ENCODE results near the gene F2RL3. TPM values are rescaled to one million over a fixed set of nuclear protein-coding genes. Genes with fewer than 3 reads are reported as not detected.
"Not testable (repeated sequence)": the region's sequence is repeated elsewhere in the genome, so short reads cannot be mapped to it uniquely, and the experiment has no call there.

F2RL3 gene
- polyA plus RNA-seq, 1 donor = 0.81 TPM

DNA sequence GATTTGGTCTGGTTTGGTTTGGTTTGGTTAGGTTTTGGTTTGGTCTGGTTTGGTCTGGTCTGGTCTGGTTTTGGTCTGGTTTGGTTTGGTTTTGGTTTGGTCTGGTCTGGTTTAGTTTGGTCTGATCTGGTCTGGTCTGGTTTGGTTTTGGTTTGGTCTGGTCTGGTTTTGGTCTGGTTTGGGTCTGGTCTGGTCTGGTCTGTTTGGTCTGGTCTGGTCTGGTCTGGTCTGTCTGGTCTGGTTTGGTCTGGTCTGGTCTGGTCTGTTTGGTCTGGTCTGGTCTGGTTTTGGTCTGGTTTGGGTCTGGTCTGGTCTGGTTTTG, 13.9 kb upstream of the F2RL3 start:
- not testable (repeated sequence) for DNase-seq

DNA sequence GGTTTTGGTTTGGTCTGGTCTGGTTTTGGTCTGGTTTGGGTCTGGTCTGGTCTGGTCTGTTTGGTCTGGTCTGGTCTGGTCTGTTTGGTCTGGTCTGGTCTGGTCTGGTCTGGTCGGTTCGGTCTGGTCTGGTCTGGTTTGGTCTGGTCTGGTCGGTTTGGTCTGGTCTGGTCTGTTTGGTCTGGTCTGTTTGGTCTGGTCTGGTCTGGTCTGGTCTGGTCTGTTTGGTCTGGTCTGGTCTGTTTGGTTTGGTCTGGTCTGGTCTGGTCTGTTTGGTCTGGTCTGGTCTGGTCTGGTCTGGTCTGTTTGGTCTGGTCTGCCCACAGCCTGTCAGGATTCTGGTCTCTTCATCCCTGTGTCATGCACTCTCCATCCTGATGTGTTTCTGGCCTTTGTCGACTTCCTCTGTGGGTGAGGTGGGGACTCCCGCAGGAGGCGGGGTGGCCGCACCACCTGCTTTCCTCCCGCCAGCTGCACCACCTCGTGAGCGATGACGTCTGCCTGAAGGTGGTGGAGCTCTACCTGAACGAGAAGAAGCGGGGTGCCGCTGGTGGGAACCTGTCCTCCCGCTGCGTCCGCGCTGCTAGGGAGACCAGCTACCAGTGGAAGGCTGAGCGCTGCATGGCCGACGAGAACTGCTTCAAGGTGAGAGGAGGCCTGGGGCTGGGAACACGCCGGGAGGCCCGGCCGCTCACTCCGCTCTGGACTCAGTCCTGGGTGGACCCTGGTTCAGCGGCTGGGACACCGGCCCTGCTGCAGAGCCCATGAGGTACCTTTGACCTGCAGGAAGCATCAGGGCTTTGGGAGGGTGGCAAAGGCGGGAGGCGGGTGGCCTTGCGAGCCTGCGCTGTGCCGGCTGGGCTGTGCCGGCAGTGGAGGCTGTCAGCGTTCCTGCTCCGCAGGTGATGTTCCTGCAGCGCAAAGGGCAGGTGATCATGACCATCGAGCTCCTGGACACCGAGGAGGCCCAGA, 12.9 kb upstream of the F2RL3 start:
- DNase-seq = no peak

DNA sequence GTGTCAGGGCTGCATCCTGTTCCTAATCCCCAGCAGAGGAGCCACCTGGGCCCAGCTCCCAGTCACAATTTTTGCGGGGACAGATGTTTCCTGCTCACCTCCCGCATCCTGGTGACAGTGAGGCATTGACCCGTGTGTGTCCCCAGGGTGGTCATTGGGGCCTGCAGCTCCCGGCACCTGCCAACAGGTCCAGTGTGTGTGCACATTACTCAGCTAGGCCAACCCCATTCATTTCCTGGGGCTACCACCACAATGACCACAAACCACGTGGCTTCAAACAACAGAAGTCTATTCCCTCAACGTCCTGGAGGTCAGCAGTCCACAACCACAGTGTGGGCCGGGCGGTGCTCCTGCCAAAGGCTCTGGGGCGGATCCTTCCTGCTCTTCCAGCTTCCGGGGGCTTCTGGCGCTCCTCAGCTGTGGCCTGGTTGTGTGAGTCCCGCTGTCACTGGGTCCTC, 11.9 kb upstream of the F2RL3 start:
- DNase-seq = no peak

DNA sequence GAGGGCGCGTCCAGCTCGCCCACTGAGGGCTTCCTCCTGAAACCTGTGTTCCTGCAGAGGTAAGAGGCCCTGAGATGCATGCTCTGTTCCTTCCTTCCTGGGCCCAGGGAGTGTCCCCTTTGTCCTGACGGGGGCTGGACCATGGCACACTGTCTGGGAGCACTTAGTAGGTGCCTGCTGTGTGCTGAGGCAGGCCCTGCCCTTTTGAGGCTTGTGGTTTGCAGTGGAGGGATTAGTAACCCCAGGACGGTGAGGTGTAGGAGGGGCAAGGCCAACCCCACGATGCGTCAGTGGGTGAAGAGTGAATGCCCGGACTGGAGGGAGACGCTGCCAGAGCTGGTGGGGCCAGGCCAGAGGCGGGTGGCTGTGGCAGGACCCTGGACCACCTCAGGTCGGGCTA, 11.2 kb upstream of the F2RL3 start:
- DNase-seq = no peak

DNA sequence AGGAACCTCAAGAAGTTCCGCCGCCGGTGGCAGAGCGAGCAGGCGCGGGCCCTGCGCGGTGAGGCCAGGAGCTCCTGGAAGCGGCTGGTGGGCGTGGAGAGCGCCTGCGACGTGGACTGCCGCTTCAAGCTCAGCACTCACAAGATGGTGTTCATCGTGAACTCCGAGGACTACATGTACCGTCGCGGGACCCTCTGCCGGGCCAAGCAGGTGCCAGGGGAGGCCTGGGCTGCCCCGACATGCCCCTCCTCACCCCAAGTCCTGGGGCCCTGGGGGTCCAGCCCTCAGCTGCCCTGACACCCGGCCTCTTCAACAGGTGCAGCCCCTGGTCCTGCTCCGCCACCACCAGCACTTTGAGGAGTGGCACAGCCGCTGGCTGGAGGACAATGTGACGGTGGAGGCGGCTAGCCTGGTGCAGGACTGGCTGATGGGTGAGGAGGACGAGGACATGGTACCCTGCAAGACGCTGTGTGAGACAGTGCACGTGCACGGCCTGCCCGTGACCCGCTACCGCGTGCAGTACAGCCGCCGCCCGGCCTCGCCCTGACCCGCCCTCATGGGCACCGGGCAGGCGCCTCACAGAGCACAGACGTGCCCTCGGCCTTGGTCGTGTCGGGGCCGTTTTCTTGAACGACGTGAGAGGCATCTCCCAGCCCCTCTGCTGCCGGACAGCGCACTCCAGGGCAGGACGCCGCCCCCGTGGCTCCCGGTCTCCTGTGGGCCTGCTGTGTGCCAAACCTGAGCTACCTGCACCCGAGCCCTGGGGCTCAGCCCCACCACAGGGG, 10.4 kb upstream of the F2RL3 start:
- DNase-seq = no peak

DNA sequence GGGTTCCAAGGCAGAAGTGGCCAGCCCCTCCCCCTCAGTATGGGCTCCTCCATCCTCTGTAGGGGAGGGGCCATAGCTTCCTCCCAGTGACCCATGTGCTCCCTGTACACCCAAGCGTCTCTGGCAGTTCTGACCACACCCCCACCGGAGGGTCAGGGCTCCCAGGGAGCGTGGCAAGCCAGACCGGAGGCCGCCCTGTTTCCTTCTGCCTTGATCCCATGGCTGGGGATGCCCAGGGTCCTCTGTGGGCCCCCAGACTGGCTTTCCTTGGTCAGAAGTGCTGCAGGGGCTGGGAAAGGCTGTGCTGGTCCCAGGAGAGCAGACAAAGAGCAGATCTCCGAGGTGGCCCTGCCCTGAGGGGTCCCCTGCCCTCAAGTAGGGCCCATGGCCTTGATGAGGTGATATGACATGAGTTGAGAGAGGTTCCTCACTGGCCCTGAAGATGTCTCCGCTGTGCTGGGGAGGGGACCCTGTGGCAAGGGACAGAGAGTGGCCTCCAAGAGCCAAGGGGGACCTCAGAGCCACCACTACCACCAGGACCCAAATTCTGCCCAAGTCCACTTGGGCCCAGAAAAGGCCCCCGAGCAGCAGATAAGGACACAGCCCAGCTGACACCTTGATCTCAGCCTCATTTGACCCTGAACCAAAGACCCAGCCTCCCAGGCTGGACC, 7.8 kb upstream of the F2RL3 start:
- DNase-seq = no peak

DNA sequence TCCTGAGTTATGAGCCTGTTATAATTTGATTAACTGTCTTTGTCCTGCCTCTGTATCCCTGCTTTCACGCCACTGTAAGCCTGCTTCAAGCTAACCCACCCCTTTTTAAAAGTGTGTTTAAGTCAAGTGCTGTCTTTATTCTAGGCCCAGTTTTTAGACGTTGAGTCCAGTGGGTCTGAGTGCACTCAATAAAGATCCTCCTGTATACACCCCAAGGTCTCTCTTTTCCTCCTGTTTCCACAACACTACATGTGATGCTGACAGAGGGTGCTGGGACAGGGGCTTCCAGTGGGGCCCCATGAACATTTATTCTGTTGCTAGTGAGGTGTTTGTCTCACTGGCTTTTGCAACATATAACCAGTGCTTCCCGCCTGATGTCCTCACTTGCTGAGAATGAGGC, 6.7 kb upstream of the F2RL3 start:
- DNase-seq = no peak

DNA sequence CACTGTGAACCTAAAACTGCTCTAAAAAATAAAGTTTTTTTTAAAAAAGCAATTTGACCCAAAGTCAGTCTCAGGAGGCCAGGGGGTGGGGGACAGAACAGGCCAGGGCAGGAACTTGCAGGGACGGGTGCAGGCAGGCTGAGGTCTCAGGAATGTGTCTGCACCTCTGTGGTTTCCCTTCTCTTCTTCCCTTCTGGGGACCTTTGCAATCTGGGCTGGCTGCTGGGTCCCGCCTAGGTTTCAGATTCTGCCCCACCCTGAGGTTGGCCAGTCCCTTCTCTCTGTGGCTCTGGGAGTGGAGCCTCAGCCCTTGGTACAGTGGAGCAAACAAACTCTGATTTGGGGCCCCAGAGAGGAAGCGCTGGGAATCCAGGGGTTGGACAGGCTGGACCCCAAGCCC, 5.3 kb upstream of the F2RL3 start:
- DNase-seq = no peak

DNA sequence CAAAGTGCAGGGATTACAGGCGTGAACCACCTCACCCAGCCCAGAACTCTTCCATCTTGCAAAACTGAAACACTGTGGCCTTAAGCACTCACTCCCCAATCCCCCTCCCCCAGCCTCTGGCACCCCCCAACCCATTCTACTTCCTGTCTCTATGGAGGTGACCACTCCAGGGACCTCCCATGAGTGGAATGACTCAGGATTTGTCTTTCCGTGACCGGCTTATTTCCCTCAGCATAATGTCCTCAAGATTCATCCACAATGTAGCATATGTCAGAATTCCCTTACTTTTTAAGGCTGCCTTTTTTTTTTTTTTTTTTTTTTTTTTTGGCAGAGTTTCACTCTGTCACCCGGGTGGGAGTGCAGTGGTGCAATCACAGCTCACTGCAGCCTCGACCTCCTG, 3.6 kb upstream of the F2RL3 start:
- DNase-seq = no peak

DNA sequence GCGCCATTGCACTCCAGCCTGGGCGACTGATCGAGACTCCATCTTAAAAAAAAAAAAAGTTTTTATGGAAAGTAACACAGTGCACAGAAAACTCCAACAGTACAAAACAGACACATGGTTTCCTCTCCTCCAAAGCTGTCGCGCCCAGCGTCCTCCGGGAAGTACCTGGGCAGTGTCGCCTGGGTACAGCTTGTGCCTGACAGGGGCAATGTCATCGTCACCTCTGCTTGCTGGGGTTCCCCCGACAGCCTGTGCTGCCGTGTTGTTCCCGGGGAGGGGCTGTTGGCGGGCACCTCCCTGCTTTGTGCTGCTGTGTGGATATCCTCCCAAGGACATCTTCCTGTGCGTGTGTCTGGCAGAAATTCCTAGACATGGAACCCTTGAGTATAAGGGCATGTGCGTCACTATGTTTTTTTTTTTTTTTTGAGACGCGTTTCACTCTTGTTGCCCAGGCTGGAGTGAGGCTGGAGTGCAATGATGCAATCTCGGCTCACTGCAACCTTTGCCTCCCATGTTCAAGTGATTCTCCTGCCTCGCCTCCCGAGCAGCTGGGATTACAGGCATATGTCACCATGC, 2.4 kb upstream of the F2RL3 start:
- DNase-seq = no peak

DNA sequence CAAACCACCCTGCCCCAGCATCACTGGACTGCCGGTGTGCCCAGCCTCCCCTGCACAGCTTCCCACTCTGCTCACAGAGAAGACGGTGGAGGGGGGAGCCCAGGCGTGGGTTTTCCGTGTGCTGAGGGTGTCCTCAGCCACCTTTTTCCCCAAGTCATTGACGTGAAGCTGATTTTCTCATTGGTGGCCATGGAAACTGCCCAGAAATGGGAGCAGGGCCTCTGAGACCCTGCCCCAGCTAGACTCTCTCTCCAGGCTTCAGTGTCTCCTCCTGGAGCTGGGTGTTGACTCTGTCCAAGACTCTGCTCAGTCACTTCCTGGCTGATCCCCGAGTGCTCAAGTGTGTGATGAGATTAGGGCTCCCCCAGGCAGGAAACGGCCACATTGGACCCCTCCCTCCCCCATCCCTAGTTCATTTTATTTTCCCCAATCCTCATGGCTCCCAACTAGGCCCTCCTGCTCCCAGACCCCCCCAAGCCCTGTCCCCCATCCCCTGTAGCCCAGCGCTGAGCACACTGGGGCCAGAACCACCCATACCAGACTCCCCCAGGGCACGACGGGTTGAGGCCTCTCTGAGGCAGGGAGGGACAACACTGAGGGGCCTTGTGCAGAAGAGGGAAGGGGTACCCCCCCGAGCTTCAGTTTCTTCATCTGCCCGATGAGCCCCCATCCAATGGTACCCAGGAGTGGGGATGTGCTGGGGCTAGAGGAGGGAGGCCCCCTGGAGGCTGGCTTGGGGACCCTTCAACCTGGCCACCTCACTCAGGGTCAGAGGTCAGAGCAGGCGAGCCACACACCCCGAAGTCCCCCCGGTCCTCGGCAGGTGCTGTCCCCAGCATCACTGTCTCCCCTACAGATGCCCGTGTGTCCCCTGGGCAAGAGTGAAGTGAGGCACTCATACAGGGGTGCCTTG, 1.2 kb upstream of the F2RL3 start:
- DNase-seq = no peak

DNA sequence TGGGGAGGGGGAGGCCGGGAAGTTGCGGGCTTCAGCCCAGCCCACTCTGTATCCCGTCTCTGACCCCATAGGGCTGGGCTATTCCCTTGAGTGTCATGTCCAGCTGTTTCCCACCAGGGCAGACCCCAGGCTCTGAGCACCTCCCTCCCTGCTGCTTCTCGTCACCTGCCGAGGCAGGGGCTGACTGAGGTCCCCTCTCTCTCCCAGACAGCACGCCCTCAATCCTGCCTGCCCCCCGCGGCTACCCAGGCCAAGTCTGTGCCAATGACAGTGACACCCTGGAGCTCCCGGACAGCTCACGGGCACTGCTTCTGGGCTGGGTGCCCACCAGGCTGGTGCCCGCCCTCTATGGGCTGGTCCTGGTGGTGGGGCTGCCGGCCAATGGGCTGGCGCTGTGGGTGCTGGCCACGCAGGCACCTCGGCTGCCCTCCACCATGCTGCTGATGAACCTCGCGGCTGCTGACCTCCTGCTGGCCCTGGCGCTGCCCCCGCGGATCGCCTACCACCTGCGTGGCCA, 625 bp downstream of the F2RL3 start:
- no peak for DNase-seq

DNA sequence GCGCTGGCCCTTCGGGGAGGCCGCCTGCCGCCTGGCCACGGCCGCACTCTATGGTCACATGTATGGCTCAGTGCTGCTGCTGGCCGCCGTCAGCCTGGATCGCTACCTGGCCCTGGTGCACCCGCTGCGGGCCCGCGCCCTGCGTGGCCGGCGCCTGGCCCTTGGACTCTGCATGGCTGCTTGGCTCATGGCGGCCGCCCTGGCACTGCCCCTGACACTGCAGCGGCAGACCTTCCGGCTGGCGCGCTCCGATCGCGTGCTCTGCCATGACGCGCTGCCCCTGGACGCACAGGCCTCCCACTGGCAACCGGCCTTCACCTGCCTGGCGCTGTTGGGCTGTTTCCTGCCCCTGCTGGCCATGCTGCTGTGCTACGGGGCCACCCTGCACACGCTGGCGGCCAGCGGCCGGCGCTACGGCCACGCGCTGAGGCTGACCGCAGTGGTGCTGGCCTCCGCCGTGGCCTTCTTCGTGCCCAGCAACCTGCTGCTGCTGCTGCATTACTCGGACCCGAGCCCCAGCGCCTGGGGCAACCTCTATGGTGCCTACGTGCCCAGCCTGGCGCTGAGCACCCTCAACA, 1.2 kb downstream of the F2RL3 start:
- DNase-seq = no peak

DNA sequence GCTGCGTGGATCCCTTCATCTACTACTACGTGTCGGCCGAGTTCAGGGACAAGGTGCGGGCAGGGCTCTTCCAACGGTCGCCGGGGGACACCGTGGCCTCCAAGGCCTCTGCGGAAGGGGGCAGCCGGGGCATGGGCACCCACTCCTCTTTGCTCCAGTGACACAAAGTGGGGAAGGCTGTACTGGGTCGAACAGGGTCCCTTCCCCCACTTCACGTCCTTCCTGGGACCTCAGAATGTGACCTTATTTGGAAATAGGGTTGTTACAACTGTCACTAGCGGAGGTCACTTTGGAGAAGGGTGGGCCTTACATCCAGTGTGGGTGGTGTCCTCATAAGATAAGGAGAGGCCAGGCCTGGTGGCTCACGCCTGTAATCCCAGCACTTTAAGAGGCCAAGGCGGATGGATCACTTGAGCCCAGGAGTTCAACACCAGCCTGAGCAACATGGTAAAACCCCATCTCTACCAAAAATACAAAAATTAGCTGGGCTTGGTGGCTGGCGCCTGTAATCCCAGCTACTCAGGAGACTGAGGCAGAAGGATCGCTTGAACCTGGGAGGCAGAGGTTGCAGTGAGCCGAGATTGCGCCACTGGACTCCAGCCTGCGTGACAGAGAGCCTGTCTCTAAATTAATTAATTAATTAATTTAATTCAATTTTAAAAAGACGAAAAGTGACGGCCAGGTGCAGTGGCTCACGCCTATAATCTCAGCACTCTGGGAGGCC, 1.8 kb downstream of the F2RL3 start:
- no peak for DNase-seq

DNA sequence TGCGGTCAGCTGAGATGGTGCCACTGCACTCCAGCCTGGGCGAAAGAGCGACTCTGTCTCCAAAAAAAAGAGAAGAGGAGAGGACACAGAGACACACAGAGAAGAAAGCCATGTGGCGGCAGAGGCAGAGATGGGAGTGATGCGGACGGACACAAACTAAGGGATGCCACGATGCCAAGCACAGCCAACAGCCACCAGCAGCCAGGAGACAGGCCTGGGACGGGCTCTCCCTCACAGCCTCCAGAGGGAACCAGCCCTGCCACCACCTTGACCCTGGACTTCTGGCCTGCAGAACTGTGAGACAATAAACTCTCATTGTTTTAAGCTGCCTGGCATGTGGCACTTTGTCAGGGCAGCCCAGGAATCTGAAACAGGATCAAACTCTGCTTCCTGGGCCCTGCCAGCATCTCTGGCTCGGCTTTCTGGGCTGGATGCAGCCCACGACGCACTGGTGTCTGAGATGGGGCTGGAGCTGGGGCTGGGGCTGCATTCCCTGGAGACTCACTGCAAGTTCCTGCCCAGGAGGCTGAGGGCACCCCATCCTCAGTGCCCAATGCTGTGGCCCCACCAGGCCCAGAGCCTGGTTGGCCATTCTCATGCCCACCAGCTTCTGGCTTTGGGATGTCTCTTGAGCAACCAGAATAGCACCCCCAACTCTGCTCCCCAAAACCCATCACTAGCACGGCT, 3.0 kb downstream of the F2RL3 start:
- no peak for DNase-seq

DNA sequence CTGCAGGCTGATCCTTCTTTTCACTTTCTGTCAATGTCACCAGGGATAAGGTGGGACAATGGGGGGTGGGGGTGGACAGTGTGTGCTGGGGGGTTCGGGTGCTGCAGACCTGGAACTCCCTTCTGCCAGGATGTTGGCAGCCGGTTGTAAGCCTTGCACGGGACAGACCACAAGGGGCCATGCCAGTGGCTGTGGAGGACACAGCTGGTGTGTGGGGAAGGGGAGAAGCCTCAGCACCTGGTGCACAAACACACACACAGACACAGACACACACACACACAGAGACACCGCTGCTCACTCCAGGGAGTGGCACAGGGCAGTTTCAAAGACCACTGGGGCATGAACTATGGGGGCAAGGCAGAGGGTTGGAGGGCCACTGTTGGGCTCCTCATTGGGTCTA, 3.6 kb downstream of the F2RL3 start:
- DNase-seq = no peak

DNA sequence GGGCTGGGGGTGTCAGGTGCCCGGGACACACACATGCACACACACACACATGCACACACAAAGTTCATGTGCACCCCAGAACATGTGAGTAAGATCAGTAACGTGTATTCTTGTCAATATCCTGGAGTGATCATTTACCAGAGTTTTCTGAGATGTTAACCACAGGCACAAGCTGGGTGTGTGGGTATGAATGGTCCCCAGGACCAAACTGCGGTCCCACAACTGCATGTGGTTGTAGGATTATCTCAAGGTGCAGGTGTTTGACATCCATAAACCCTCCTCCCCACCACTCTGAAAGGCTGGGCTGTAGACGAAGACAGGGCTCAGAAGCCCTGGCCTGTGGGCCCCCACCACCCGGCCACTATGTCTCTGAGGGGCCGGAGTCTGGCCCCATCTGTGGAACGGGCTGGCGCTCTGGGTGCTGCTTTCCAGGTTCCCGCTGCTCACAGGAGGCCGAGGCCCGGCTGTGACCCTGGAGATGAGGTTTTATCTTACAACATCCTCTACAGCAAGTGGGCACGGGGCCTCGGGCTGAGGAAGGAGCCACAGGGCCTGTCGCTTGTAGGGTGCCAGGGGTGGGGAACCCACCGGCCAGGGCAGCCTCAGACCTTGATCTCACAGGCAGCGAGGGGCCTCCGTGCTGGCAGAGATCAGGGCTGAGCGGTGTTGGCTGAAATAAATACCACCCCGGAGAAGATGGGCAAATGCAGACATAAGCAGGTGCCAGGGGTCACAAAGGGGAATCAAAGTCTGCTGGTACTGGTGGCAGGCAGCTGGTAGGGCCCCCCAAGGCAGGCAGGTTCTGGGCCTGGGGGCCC, 4.3 kb downstream of the F2RL3 start:
- DNase-seq = no peak

DNA sequence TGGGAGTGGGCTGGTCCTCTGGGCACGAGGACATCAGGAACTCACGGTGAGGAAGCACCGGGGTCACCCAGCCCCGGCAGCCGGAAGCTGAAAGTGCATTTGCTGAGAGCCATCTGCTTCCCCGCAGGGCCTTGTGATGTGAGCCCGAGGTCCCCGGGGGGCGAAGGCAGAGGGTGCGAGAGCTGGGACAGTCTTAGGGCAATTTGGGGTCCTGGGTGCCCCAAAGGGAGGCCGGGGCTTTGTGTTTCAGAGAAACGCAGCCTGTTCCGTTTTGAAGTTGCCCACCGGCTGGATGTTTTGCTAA, 4.8 kb downstream of the F2RL3 start:
- DNase-seq = no peak

DNA sequence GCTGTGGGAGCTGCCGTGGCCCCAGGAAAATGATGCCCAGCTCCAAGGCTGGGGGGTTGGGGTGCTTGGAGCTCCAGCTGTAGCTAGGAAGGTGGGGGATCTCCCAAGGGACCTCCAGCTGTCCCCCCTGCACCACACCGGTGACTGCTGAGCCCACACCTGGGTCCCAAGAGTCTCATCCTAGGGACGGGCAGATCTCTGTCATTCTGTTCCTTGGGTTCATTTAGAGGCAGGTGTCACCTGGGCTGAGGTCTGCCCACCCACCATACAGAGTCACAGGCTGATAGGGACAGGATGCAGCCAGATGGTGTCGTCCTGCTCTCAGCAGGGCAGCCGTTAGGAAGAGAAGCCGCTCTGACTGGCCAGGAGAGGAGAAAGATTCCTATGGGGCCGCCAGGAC, 5.3 kb downstream of the F2RL3 start:
- DNase-seq = no peak
